H1 (cell line): Measurements from ENCODE around the gene CHRM3. TPM values are rescaled to one million over a fixed set of nuclear protein-coding genes. Genes with fewer than 3 reads are reported as not detected.

Experiments used
- NANOG ChIP-seq: IDR thresholded peaks from 2 replicates; pipeline ENCODE4 v1.6.1; 2011; ENCODE audit warnings: low read length, low read depth, mild to moderate bottlenecking, inconsistent platforms; ENCODE audit not compliant: insufficient read depth, poor library complexity, severe bottlenecking
- SP2 ChIP-seq: IDR thresholded peaks from 2 replicates; pipeline ENCODE4 v1.6.1; 2012; ENCODE audit warnings: mild to moderate bottlenecking, low read length, inconsistent platforms
- YY1 ChIP-seq: IDR thresholded peaks from 2 replicates; pipeline ENCODE4 v1.6.1; 2011; ENCODE audit warnings: low read depth, mild to moderate bottlenecking, low read length
- polyA plus RNA-seq, 7 experiments: library from polyadenylated mRNA; depleted of rRNA in 3 of 7; stranded (reverse) in 5 of 7; unstranded in 2 of 7; fragments of >200 nt in 5 of 7; fragments of 200-250 nt in 2 of 7; gene quantifications; 1 replicate in 5 of 7; 2 replicates in 1 of 7; 4 replicates in 1 of 7; pipeline versions ENCODE4 v1.2.1 to v1.2.3, GENCODE V29; 2011 to 2013; ENCODE audit warnings: missing spikeins in 2 of 7, mixed read lengths in 2 of 7
- total RNA-seq: library from RNA; stranded (reverse); fragmentation: NEBNext Ultra II Directional; extraction: Animal tissue kit (Norgen Biotek cat#: 25700); gene quantifications from 2 replicates; pipeline ENCODE4 v1.2.1, GENCODE V29; 2021

Gene CHRM3
- total and polyA plus RNA-seq, 2 of the 8 experiments (the other 6 are each of a cell fraction or from before 2014, with no cell fraction given): 3.3 to 5.0 TPM

DNA sequence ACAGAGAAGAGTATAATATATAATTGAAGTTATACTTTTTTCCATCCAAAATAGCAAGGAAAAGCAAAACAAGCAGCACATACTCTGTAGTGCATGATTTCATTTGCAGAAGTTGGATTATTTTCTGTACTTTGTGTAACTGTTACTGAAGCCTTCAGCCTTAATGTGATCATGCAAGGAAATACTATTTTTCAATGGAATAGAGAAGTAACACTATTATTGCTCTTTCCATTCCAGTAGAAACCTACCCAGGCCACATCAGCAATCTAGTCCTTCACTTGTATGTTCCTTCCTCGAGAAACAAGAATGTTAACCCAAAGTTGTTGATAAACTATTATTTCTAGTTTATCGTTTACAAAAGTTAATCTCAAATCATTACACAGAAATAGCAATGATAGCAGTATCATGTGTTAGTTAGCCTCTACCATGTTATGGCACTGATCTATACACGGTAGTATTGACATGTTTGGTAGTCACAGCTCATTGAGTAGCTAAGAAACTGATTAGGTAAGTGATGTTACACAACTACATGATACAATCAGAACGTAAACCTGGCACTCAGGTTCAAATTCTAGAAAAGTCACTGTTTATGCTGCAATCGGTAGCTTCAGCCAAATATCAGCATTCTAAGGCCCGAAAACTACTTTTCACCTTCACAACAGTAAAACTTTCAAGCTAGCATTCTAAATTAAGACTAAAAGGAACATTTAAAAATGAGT, 37.6 kb upstream of the CHRM3 start (continued):
- TF ChIP-seq SP2 (no peak), NANOG (no peak), YY1 (no peak)
